Skeletal muscle cell (primary cell): Measurements from ENCODE around the gene RAB4B.
"Not testable (repeated sequence)": the region's sequence is repeated elsewhere in the genome, so short reads cannot be mapped to it uniquely, and the experiment has no call there.

Experiments
- DNase-seq: peaks from one replicate; pipeline ENCODE4 v3.0.0-alpha.2; 2010; ENCODE audit warnings: low read depth
- H3K4me3 ChIP-seq: 2 replicates; pipeline ENCODE4 v1.5.1; 2011; ENCODE audit warnings: low read depth, mild to moderate bottlenecking, control low read depth, low read length, moderate library complexity

Gene RAB4B

DNA sequence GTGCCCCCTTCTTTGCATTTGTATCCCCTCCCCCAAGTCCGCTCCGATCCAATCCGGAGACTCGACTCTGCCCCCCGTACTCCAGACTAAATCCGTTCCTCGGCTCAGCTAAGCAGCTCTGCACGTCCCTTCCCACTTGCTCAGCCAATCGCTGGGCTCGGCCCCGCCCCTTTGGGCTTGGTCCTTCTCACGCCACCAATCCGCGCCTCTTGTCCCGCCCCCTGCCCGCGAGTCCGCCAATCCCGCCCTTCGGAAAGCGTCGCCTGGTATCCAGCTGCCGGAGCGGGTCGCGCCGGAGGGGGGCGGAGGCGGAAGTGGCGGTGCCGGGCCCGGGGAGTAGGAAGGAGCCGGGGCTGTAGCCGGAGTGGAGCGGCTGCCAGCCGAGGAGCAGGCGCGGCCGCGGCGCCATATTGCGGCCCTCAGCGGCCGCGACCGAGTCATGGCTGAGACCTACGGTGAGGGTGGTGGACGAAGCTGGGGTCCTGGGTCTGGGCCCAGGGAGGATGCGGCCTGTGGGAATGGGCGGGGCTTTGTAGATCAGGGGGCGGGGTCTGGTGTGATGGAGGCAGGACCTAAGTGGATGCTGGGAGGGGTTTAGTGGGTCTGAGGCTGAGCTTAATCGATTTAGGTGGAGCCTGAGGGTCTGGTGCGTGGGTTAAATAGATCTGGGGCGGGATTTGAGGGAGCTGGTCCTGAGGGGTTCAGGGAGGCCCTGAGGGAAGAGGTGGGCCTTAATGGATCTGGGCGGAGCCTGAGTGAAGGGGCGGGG, at the start of gene RAB4B:
TSS of gene RAB4B (plus strand) at position 311 of the 769 bp plus-strand sequence. CDS start at position 440, 129 bp downstream.
- H3K4me3 ChIP-seq: peak within 1 kb of the TSS; percentile 72
- peak; percentile 99 for DNase-seq

DNA sequence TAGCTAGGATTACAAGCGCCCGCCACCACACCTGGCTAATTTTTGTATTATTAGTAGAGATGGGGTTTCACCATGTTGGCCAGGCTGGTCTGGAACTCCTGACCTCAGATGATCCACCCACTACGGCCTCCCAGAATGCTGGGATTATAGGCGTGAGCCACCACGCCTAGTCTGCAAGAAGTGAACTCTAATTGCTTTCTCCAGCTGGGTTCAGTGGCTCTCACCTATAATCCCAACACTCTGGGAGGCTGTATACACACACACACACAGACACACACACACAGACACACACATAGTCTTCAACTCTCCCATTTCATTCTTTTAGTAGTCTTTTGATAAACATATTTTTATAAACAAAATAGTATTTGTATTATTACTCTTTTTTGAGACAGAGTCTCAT, 48.0 kb upstream of the RAB4B start:
- DNase-seq, H3K4me3 ChIP-seq: not testable (repeated sequence)

DNA sequence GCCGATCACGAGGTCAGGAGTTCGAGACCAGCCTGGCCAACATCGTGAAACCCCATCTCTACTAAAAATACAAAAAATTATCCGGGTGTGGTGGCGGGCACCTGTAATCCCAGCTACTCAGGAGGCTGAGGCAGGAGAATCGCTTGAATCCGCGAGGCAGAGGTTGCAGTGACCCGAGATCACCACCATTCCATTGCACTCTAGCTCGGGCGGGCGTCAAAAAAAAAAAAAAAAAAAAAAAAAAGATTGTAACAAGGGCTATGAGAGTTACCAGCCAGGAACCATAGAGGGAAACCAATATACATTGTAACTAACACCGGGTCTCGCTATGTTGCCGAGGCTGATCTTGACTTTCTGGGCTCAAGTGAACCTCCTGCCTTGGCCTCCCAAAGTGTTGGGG, 45.7 kb upstream of the RAB4B start:
- H3K4me3 ChIP-seq, DNase-seq: not testable (repeated sequence)

- DNase-seq: no peak
These were observed 44.9 kb upstream of the RAB4B start for GRCh38 chr19:40733149-40733548.

DNA sequence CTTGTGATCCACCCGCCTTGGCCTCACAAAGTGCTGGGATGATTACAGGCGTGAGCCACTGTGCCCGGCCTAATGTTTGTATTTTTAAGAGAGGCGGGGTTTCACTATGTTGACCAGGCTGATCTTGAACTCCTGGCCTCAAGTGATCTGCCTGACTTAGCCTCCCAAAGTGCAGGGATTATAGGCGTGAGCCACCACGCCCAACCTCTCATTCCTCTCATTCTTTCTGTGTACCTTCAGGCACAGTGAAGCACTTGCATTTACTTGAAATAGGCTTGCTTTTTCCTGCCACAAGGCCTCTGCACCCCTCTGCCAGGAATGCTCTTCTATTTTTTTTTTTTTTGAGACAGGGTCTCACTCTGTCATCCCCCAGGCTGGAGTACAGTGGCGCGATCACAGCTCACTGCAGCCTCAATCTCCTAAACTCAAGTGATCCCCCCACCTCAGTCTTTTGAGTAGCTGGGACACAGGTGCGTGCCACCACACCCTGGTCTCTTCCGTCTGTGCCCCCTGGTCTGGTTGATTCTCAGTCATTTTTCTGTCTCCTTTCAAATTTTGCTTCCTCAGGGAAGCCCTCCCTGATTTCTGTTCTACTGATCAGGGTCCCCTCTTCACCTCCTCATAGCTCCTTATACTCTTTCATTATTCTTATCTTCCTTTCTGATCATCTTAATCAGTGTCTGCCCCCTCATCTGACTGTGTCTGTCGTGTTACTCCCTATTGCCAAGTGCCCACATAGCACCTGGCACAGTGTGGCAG, 42.9 kb upstream of the RAB4B start:
- H3K4me3 ChIP-seq: no peak overlapping the region
- DNase-seq: no peak

More at GRCh38 chr19:40733149-40733548, 44.9 kb upstream of the RAB4B start:
- no peak overlapping the region for H3K4me3 ChIP-seq

GRCh38 chr19:40736661-40737060, 41.4 kb upstream of the RAB4B start:
- DNase-seq: no peak
- H3K4me3 ChIP-seq: no peak overlapping the region

DNA sequence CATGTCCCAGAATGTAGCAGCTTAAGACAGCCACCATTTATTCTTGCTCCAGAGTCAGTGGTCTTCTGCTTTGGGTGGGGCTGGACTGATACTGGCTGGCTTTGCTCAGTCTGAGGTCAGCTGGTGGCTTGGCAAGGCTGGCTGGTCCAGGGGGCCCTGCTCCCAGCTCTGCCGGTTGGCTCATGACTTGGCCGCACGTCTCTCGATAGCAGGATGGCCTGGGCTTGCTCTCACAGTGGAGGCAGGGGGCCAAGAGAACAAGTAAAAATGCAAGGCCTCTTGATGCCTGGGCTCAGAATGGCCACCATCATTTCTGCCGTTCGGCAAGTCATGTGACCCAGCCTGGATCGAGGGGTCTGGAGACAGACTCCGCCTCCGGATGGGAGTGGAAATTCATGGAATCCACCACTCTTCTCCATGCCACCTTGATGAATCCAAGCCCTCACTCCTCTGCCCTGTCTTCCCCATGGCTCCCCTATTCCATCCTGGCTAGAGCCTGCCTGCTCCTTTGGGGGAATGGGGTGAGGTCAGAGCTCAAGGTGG, 40.9 kb upstream of the RAB4B start:
- no peak overlapping the region for H3K4me3 ChIP-seq
- no peak for DNase-seq

GRCh38 chr19:40739030-40739839, 38.8 kb upstream of the RAB4B start:
- DNase-seq: no peak
- H3K4me3 ChIP-seq: no peak overlapping the region

GRCh38 chr19:40739871-40740703, 38.0 kb upstream of the RAB4B start:
- no peak overlapping the region for H3K4me3 ChIP-seq
- no peak for DNase-seq

GRCh38 chr19:40740747-40741146, 37.3 kb upstream of the RAB4B start:
- DNase-seq: no peak
- no peak overlapping the region for H3K4me3 ChIP-seq

DNA sequence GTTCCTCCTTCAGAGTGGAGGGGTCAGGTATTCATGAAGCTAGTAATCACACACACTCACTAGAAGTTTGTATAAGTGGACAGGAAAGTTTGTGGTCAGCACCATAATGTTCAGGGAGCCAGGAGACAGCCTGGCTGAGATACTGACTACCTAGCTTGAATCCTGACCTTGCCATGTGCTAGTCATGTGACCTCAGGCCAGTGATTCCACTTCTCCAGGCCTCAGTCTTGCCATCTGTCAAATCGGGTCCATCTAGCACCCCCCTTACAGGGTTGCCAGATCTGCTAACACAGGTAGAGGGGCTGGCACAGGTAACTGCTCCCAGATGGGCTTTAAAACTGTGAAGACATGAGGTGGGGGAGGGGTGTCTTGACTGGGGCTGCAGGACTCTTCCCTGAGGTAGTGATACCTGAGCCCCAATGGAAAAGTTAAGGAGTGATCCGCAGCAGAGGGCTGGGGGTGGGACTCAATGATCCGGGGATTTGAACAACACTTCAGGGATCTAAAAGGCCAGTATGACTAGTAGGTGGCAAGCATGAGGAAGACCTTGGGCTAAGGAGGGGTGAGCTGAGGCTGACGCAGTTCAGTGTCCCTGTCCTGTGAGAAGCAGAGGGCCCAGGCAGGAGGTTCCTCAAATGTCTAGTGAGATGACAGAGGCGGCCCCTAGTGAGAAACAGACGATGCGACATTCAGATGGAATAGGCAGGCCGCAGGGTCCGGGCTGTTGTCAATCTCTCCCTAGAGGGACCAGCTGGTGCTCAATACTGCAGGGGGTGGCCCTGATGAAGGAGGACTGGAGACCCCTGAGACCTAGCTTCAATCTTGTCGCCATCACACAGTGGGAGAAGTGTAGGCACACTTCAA, 36.3 kb upstream of the RAB4B start:
- no peak overlapping the region for H3K4me3 ChIP-seq
- no peak for DNase-seq

- no peak overlapping the region for H3K4me3 ChIP-seq
- no peak for DNase-seq
These were observed 35.6 kb upstream of the RAB4B start for GRCh38 chr19:40742477-40742876.

- no peak for DNase-seq
- H3K4me3 ChIP-seq: no peak overlapping the region
These were observed 35.2 kb upstream of the RAB4B start for GRCh38 chr19:40742886-40743285.

DNA sequence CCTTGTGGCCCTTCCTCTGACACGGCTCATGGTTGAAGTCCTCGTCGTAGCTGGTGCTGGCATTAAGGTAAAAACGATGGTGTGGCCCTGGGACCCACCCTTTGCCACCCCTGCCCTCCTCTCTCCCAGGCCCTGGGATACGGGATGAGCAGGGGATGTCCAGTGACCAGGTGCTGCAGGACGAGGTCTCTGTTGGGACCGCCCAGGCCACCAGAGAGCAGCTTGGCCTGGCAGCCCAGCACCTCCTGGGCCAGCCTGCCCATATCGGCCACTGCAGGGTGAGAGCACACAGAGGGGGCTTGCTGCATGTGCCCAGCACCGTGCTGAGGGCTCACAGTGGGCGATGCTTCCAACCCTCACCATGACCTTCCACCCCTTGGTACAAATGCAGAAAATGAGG, 34.1 kb upstream of the RAB4B start:
- H3K4me3 ChIP-seq: no peak overlapping the region
- no peak for DNase-seq

DNA sequence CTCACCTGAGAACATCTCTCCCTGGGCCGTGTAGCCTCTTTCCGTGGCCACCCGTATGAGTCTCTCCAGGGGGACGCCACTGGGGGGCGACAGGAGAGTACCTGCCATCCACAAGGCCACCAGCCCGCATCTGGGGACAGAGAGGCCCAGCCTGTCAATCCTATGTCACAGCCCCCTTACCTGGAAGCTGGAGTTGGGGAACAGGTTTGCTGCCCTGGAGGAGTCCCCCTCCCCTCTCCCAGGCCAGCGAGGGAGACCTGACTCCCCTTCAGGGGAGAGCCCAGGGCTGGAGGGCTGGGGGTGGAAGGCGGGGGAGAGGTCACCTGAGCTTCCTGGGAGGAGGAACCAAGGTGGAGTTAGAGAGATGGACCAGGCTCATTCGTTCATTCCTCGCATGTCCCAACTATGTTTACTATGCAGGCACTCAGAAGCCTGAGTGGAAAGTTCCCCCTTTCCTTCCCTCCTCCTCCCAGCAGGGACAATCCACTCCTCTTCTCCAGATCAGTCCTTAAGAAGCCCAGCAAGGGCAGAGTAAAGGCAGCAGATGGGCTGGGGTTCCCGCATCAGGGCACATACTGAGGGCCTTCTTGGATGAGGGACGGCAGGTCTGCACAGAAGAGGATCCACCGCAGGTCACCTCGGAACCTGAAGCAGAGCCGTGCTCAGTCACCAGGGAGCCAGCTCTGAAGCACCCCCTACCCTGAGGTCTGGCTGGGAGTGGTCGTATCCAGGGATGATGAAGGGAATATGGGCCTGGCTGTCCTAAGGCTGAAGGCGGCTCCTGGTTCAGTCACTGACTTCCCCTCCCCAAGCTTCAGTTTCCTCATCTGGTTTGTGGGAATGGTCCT, 33.3 kb upstream of the RAB4B start:
- DNase-seq: no peak
- H3K4me3 ChIP-seq: no peak overlapping the region

DNA sequence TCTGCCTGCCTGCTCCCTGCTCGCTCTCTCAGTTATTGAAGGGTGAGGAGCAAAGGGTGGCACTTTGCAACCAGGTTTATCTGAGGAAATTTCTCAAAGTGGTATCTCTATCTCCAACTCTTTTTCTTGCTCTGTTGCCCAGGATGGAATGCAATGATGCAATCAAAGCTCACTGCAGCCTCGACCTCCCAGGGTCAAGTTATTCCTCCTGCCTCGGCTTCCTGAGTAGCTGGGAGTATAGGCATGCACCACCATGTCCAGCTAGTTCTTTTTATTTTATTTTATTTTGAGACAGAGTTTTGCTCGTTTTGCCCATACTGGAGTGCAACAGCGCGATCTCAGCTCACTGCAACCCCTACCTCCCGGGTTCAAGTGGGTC, 32.7 kb upstream of the RAB4B start:
- DNase-seq: no peak

DNA sequence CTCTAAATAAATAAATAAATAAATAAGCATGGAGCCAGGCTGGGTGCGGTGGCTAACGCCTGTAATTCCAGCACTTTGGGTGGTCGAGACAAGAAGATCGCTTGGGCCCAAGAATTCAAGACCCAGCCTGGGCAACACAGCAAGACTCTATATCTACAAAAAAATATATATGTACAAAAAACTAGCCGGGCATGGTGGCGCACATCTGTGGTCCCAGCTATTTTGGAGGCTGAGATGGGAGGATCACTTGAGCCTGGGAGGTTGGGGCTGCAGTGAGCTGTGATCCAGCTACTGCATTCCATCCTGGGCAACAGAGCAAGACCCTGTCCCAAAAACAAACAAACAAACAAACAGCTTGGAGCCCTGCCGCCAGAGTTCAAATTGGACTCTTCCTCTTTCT, 30.5 kb upstream of the RAB4B start:
- no peak overlapping the region for H3K4me3 ChIP-seq
- no peak for DNase-seq

More for the DNA sequence above, 32.7 kb upstream of the RAB4B start:
- H3K4me3 ChIP-seq: no peak overlapping the region
